Stimulated activated CD4-positive, alpha-beta T cell treated with anti-CD3 and anti-CD28 coated beads, Interleukin-1b, Interleukin-23, amount 100 ng/mL, for 4 hours (primary cell): ENCODE results near the gene FGF11.

Experiments used
- DNase-seq, 2 donors: peaks; one replicate each; pipeline ENCODE4 v3.0.0-alpha.2; 2020; ENCODE audit warnings: low read depth in 2 of 2

Gene FGF11

GRCh38 chr17:7439462-7440112, at the start of gene FGF11:
Gene FGF11 (plus strand): TSS chr17:7439512. CDS start chr17:7439621, 109 bp downstream.
- no peak for DNase-seq

- DNase-seq, result no peak
Measured at GRCh38 chr17:7389924-7390910, 49.1 kb upstream of the FGF11 start.

- DNase-seq, result no peak
Measured at GRCh38 chr17:7391307-7391706, 48.0 kb upstream of the FGF11 start.

GRCh38 chr17:7392696-7393612, 46.4 kb upstream of the FGF11 start:
- DNase-seq, result no peak

GRCh38 chr17:7393613-7394451, 45.5 kb upstream of the FGF11 start:
- peak in 1 of 2 donors; percentile 24 for DNase-seq

- peak; percentile 73 to 87 for DNase-seq
Measured at GRCh38 chr17:7394452-7395191, 44.7 kb upstream of the FGF11 start, which contains the start of gene PLSCR3. Gene PLSCR3 (minus strand): TSS chr17:7394525. CDS start chr17:7394110, 415 bp downstream.

GRCh38 chr17:7396147-7396546, 43.2 kb upstream of the FGF11 start:
- DNase-seq, result no peak

- DNase-seq, result no peak
Measured at GRCh38 chr17:7398612-7399011, 40.7 kb upstream of the FGF11 start.

GRCh38 chr17:7403043-7403726, 36.1 kb upstream of the FGF11 start:
- DNase-seq, result no peak

GRCh38 chr17:7403727-7403976, 35.7 kb upstream of the FGF11 start:
- no peak for DNase-seq

- peak; percentile 91 to 92 for DNase-seq
Measured at GRCh38 chr17:7403977-7404736, 35.2 kb upstream of the FGF11 start, which contains the start of gene TMEM256. Gene TMEM256 (minus strand): TSS chr17:7404097. CDS start chr17:7404084, 13 bp downstream.

- peak in 1 of 2 donors; percentile 67 for DNase-seq
Measured at GRCh38 chr17:7404737-7405349, 34.5 kb upstream of the FGF11 start.

- no peak for DNase-seq
Measured at GRCh38 chr17:7405350-7406234, 33.7 kb upstream of the FGF11 start.

GRCh38 chr17:7406235-7406825, 33.0 kb upstream of the FGF11 start:
- no peak for DNase-seq

- no peak for DNase-seq
Measured at GRCh38 chr17:7407082-7407481, 32.2 kb upstream of the FGF11 start.

GRCh38 chr17:7407485-7408251, 31.6 kb upstream of the FGF11 start, which contains the start of gene NLGN2:
Gene NLGN2 (plus strand): TSS chr17:7407845. CDS start chr17:7408256, 411 bp downstream.
- no peak for DNase-seq
